ENCODE data around the gene KANK2.
A peak's percentile ranks its signal among the peaks of the same experiment; 100 is the strongest.

DNA sequence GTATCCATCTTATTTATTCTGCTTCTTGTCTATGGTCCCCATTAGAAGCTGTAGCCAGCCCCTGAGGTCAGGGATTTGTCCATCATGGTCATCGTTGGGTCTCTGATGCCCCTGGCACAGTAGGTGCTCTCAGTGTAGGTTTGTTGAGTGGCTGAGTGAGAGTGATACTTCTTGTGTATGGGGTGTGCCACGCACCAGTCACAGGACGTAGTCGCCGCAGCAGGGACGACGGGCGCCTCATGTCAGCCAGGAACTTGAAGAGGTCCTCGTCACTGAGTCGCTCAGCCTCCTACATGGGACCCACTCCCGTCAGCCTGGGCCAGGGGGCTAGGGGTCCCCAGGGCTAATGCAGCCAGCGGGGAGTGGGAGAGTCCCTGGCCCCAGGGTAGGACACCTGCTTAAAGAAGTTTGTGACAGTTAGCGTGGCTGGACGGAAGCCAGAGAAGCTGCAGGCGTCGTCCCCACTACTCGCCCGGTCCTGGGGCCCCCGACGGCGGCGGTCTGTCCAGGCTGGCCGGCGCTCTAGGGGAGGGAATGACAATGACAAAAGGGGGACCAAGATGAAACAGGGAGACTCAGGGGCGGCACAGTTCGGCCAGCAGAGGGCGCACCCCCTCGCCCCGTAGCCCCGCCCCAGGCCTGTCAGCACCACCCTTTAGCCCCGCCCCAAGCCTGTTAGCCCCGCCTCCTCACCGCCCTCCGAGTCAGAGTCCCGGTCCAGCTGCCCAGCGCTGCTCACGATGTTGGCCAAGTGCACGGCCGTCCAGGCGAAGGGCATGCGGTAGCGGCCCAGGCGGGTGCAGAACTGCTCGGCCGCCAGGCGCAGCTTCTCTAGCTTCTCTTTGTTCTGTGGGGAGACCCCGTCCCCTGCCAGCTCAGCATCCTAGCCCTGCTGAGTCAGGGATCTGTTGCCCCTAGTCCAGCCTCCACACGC lies 45.8 kb upstream of the KANK2 start:
- TF ChIP-seq, protein P1, sequence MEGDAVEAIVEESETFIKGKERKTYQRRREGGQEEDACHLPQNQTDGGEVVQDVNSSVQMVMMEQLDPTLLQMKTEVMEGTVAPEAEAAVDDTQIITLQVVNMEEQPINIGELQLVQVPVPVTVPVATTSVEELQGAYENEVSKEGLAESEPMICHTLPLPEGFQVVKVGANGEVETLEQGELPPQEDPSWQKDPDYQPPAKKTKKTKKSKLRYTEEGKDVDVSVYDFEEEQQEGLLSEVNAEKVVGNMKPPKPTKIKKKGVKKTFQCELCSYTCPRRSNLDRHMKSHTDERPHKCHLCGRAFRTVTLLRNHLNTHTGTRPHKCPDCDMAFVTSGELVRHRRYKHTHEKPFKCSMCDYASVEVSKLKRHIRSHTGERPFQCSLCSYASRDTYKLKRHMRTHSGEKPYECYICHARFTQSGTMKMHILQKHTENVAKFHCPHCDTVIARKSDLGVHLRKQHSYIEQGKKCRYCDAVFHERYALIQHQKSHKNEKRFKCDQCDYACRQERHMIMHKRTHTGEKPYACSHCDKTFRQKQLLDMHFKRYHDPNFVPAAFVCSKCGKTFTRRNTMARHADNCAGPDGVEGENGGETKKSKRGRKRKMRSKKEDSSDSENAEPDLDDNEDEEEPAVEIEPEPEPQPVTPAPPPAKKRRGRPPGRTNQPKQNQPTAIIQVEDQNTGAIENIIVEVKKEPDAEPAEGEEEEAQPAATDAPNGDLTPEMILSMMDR (conservative IDR thresholded peaks at IDR 0.05 in 1 of 2, IDR thresholded peaks at IDR 0.05 in 1 of 2; ENCODE audit: low read depth in 1 of 2, low read length in 2 of 2) = peak; percentile 23 to 65
- no peak for TF ChIP-seq EZH2 (IDR thresholded peaks at IDR 0.05; ENCODE audit: low read length, missing control alignments)
